ENCODE measurements around the gene DNAJC16.
A peak's percentile ranks its signal among the peaks of the same experiment; 100 is the strongest.

- TF ChIP-seq CTCF (IDR thresholded peaks at IDR 0.05; ENCODE audit: low read depth, low read length, missing input control) (no peak), GABPA (IDR thresholded peaks at IDR 0.05 in 1 of 2, conservative IDR thresholded peaks at IDR 0.05 in 1 of 2) (peak; percentile 30 to 84), SP1 (IDR thresholded peaks at IDR 0.05) (peak; percentile 87), ATF3 (IDR thresholded peaks at IDR 0.05) (peak; percentile 76), TAF1 (conservative IDR thresholded peaks at IDR 0.05) (peak; percentile 61), JUND (IDR thresholded peaks at IDR 0.05) (peak; percentile 14 to 69), REST (IDR thresholded peaks at IDR 0.05) (peak; percentile 85), RAD21 (IDR thresholded peaks at IDR 0.05) (peak; percentile 45 to 59), ZBTB33 (IDR thresholded peaks at IDR 0.05) (peak; percentile 97), NR2F2 (IDR thresholded peaks at IDR 0.05) (peak; percentile 96), MAX (IDR thresholded peaks at IDR 0.05) (peak; percentile 99), YY1 (IDR thresholded peaks at IDR 0.05) (peak; percentile 91)
Measured at GRCh38 chr1:15526490-15527339, at the start of gene DNAJC16.
